T-helper 2 cell treated with Interferon-gamma antibody and Interleukin-4, amounts not matched to agents 5 μg/mL and 100 μg/mL, for 36 hours (primary cell): Measurements from ENCODE around the gene DIP2C.

Source experiments
- DNase-seq: peaks from one replicate; pipeline ENCODE4 v3.0.0; 2021; ENCODE audit warnings: low spot score
- H3K27ac Mint-ChIP-seq: one replicate; pipeline ENCODE4 v1.8.0; 2021; ENCODE audit warnings: mild to moderate bottlenecking, mixed read lengths
- H3K27me3 Mint-ChIP-seq: one replicate; pipeline ENCODE4 v1.8.0; 2021; ENCODE audit warnings: low read depth, mixed read lengths
- H3K36me3 Mint-ChIP-seq: one replicate; pipeline ENCODE4 v1.8.0; 2021; ENCODE audit warnings: low read depth, mixed read lengths
- H3K4me1 Mint-ChIP-seq: one replicate; pipeline ENCODE4 v1.8.0; 2021; ENCODE audit warnings: low read depth, mixed read lengths
- H3K4me3 Mint-ChIP-seq: one replicate; pipeline ENCODE4 v1.8.0; 2022; ENCODE audit warnings: mild to moderate bottlenecking, moderate library complexity, mixed read lengths
- H3K9me3 Mint-ChIP-seq: one replicate; pipeline ENCODE4 v1.8.0; 2021; ENCODE audit warnings: mixed read lengths

DIP2C gene

DNA sequence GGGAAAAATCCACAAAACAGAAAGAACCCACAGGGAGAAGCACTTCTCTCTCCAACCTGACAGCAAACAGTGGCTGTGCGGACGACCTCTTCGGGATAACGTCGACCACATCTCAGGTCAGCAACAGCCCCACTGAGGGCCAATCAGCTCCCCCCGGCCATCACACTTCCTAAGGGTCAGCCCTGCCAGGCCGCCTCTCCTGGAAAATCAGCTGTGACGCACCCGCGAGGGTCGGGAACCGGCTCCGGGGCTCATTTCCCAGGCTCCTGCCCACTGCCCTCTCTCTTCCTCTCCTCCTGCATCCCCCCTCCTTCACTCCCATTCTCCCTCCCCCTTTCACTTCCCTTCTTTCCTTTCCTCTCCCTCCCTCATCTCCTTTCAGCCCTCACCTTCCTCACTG is 118.3 kb downstream of the DIP2C start:
- H3K4me1 Mint-ChIP-seq: no peaks in the 10 kb centered on the region
- no peaks in the 10 kb centered on the region for H3K9me3 Mint-ChIP-seq
- no peaks in the 10 kb centered on the region for H3K27me3 Mint-ChIP-seq
- no peak overlapping the region for H3K4me3 Mint-ChIP-seq
- no peak for DNase-seq
- H3K27ac Mint-ChIP-seq: no peak overlapping the region
- no peaks in the 10 kb centered on the region for H3K36me3 Mint-ChIP-seq

GRCh38 chr10:570628-571163 is 118.8 kb downstream of the DIP2C start:
- no peaks in the 10 kb centered on the region for H3K9me3 Mint-ChIP-seq
- no peaks in the 10 kb centered on the region for H3K4me1 Mint-ChIP-seq
- no peaks in the 10 kb centered on the region for H3K27me3 Mint-ChIP-seq
- no peak overlapping the region for H3K4me3 Mint-ChIP-seq
- H3K36me3 Mint-ChIP-seq: no peaks in the 10 kb centered on the region
- no peak for DNase-seq
- no peak overlapping the region for H3K27ac Mint-ChIP-seq

GRCh38 chr10:569961-570627 is 119.4 kb downstream of the DIP2C start:
- Mint-ChIP-seq H3K9me3 (no peaks in the 10 kb centered on the region), H3K36me3 (no peaks in the 10 kb centered on the region), H3K4me1 (no peaks in the 10 kb centered on the region), H3K27ac (no peak overlapping the region), H3K27me3 (no peaks in the 10 kb centered on the region), H3K4me3 (no peak overlapping the region)
- DNase-seq: no peak

DNA sequence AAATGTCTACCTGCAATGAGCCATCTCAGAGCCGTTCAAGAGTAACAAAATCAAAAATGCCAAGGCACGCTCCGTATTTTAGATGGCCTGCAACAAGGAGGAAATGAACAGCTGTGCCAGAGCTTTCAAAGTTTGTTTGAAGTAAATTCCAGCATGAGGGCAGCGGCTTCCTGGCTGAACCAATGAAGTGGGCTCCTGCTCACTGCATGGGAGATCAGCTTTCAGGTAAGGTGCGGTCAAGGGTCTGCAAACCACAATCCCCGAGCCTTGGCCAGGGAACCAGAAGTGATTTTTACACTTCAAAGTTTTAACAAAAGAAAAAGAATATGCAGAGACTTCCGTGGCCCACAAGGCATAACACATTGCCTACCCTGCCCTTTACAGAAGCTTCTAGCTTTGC is 120.6 kb downstream of the DIP2C start:
- no peak overlapping the region for H3K4me3 Mint-ChIP-seq
- H3K27me3 Mint-ChIP-seq: no peaks in the 10 kb centered on the region
- no peaks in the 10 kb centered on the region for H3K9me3 Mint-ChIP-seq
- H3K36me3 Mint-ChIP-seq: no peaks in the 10 kb centered on the region
- no peak for DNase-seq
- no peak overlapping the region for H3K27ac Mint-ChIP-seq
- H3K4me1 Mint-ChIP-seq: no peaks in the 10 kb centered on the region

DNA sequence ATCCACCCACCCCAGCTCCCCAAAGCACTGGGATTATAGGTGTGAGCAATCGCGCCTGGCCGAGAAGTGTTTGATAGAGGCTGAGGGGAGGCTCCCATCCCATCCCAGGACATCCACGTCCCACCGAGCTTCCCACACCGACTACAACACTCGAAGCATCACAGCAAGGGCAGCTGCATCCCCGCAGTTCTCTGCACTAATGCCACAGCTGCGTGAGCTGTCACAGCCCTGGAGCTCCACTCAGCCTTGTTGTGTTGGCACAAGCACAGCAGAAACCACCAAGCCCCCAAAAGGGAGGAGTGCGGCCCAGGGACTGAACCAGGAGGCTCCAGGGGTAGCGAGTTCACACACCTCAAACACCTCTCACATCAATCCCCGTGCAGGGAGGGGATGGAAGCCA is 121.6 kb downstream of the DIP2C start:
- Mint-ChIP-seq H3K27me3 (no peaks in the 10 kb centered on the region), H3K27ac (no peak overlapping the region), H3K4me1 (no peaks in the 10 kb centered on the region), H3K9me3 (no peaks in the 10 kb centered on the region), H3K4me3 (no peak overlapping the region), H3K36me3 (no peaks in the 10 kb centered on the region)
- no peak for DNase-seq

DNA sequence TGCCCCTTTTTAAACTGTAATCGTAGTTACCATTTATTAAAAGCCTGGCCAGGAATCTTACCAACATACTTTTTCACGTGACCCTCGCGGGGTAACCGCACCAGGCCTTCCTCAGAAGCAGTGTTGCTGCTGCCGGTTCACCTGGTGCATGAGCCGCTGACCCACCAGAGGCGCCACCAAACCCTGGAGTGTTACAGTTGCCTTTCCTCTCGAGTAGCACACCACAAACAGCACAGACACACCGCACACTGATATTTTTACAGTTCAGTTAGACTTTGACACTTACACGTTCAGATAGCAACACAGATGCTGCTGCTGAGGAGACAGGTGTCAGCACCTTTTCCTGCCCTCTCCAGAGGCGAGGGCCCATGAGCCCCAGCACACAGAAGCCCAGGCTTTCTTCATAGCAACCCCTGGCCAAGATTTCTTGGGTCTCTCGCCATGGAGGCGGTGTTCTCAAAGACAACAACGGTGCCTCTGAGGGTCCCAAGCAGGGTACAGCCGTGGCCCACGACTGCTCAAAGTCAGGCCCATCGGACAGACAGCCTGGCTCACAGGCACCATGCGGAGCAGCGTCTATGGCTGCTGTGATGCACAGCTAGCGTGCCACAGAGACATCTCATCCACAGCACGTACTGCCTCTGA is 123.1 kb downstream of the DIP2C start:
- Mint-ChIP-seq H3K4me3 (no peak overlapping the region), H3K27me3 (no peaks in the 10 kb centered on the region), H3K27ac (no peak overlapping the region)

DNA sequence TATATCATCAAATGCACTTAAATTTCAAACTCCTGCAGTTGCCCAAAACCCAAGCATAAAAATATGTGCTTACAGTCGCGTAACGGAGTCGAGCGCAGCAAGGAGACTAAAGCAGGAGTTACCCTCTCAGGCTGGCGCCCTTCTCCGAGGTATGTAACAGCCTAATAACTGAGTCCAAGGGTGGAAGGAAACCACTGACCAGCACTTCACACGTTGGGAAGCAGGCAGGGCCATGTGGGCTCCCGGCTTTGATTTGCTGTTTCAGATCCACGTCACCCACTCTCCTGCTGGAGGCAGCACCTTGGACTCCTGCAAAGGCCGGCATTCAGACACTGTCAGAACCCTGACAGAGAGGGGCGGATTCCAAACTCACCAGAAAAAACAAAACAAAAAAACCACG is 123.8 kb downstream of the DIP2C start:
- Mint-ChIP-seq H3K27ac (no peak overlapping the region), H3K9me3 (no peaks in the 10 kb centered on the region), H3K4me3 (no peak overlapping the region), H3K36me3 (no peaks in the 10 kb centered on the region), H3K4me1 (no peaks in the 10 kb centered on the region), H3K27me3 (no peaks in the 10 kb centered on the region)
- DNase-seq: no peak

More for the DNA sequence above, 123.1 kb downstream of the DIP2C start:
- Mint-ChIP-seq H3K9me3 (no peaks in the 10 kb centered on the region), H3K4me1 (no peaks in the 10 kb centered on the region), H3K36me3 (no peaks in the 10 kb centered on the region)
- no peak for DNase-seq

DNA sequence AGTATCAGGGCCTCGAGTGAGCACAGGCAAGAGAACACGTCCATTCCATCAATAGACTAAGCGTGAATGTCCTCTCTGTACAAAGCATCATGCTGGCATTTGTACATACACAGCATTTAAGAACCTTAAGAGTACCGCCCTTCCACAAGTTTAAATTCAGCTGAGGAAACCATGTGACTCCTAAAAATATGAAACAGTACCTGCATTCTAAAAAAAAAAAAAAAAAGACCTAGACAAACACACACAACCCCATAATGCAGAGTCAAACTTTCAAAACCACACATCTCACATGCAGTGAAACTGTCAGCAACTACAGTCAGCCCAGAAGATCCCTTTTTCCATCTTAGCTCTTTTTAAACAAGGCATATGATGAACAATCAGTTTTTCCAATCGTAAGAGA is 124.3 kb downstream of the DIP2C start:
- H3K27ac Mint-ChIP-seq: no peak overlapping the region
- H3K9me3 Mint-ChIP-seq: no peaks in the 10 kb centered on the region
- DNase-seq: no peak
- no peak overlapping the region for H3K4me3 Mint-ChIP-seq
- no peaks in the 10 kb centered on the region for H3K27me3 Mint-ChIP-seq
- H3K4me1 Mint-ChIP-seq: no peaks in the 10 kb centered on the region
- no peaks in the 10 kb centered on the region for H3K36me3 Mint-ChIP-seq

GRCh38 chr10:563827-564226 is 125.6 kb downstream of the DIP2C start:
- H3K4me1 Mint-ChIP-seq: no peaks in the 10 kb centered on the region
- no peaks in the 10 kb centered on the region for H3K27me3 Mint-ChIP-seq
- H3K4me3 Mint-ChIP-seq: no peak overlapping the region
- no peak for DNase-seq
- H3K9me3 Mint-ChIP-seq: no peaks in the 10 kb centered on the region
- no peak overlapping the region for H3K27ac Mint-ChIP-seq
- no peaks in the 10 kb centered on the region for H3K36me3 Mint-ChIP-seq

DNA sequence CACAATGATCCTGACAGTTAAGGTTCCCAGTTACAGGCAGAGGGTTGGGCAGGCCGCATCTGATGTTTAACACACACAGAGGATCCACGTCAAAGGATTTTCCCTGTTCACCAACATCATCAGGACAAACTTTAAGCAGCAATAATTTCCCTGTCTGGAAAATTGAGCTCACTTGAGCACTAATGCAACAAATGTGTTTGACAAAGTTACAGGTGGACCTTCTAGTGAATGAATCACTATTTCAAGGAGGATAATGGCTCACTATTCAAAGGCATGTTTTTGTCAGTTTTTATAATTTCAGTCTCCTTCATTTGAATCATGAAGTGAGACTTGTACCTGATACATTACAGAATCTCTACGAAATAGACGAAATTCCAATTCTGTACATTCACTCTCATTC is 127.3 kb downstream of the DIP2C start:
- Mint-ChIP-seq H3K36me3 (no peaks in the 10 kb centered on the region), H3K27ac (no peak overlapping the region), H3K4me1 (no peaks in the 10 kb centered on the region), H3K4me3 (no peak overlapping the region), H3K27me3 (no peaks in the 10 kb centered on the region), H3K9me3 (no peaks in the 10 kb centered on the region)
- no peak for DNase-seq

GRCh38 chr10:561721-562120 is 127.7 kb downstream of the DIP2C start:
- no peaks in the 10 kb centered on the region for H3K36me3 Mint-ChIP-seq
- H3K4me3 Mint-ChIP-seq: no peak overlapping the region
- H3K4me1 Mint-ChIP-seq: no peaks in the 10 kb centered on the region
- no peak for DNase-seq
- no peaks in the 10 kb centered on the region for H3K9me3 Mint-ChIP-seq
- no peaks in the 10 kb centered on the region for H3K27me3 Mint-ChIP-seq
- H3K27ac Mint-ChIP-seq: no peak overlapping the region

DNA sequence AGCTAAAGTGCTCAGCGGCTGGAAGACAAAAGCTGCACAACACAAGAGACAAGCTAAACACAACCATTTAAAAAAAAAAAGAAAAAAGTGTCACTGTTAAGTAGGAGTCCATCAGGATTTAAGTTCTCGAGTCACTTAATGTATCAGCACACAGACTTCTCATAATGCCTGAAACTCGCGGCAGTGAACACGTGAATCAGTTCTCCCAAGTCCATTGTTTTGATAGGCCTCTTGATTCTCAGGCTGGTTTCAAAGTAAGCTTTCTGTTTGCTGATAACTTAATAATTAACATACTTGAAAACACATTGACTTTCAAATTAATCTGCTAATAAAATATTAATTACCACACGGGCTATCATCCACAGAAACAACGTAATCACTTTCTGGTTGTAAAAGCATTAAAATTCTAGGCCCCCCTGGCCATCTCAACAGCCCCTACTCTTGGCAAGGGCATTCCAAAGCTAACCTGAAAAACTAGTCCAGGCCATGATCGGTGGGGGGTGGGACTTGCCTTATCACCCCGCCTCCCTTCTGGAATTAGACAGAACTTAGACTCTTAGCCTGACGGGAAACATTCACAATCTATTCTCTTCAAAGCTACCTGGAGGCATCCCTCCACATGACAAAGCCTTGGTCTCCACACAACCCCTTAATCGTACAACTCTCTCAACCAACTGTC is 129.0 kb downstream of the DIP2C start:
- Mint-ChIP-seq H3K9me3 (no peaks in the 10 kb centered on the region), H3K27me3 (peaks cover 3% of the 10 kb centered on the region), H3K36me3 (no peaks in the 10 kb centered on the region), H3K4me1 (no peaks in the 10 kb centered on the region), H3K4me3 (no peak overlapping the region), H3K27ac (no peak overlapping the region)
- no peak for DNase-seq

GRCh38 chr10:559767-560047 is 129.8 kb downstream of the DIP2C start:
- Mint-ChIP-seq H3K9me3 (no peaks in the 10 kb centered on the region), H3K27ac (no peak overlapping the region), H3K36me3 (no peaks in the 10 kb centered on the region), H3K4me3 (no peak overlapping the region), H3K27me3 (peaks cover 3% of the 10 kb centered on the region), H3K4me1 (no peaks in the 10 kb centered on the region)
- DNase-seq: no peak

DNA sequence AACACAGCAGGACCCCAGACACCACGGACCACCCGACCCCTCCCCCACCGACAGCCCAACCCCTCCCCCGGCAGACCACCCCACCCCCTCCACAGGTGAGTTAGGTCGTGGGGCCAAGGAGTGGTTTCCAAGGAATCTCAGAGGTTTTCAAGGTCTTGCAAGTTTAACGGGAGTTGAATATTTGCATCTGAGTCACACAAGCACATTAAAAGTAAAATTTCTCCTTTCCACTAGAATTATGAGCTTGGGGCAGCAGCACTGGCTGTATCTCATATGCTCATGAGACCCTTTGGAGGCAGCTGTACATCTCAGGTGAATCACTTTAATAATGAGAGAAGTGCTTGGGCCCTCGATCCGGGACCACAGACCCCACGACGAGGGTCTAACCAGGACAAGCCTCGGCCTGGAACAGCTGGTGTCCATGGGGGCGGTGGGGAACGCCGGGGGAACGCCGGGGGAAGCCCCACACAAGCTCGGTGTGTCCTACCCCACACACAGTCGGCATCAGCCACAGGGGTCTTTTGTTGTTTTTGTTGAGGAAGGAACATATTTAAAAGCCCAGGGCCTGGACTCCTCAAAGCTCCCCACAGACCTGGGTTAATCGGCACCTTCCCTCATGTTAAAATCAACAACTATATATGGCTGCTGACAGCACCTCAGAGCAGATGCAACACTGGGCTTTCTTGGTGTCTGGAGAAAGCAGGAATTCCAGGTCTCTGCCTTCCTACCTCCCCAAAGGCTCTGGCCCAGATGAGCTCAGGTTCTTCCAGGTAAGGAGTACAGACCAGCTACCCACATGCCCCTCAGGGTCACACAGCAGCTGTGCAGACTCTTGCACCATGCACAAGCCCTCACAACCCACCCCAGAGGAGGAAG is 130.3 kb downstream of the DIP2C start:
- H3K27ac Mint-ChIP-seq: no peak overlapping the region
- DNase-seq: no peak
- H3K4me1 Mint-ChIP-seq: no peaks in the 10 kb centered on the region
- H3K27me3 Mint-ChIP-seq: peaks cover 3% of the 10 kb centered on the region
- H3K36me3 Mint-ChIP-seq: no peaks in the 10 kb centered on the region
- H3K4me3 Mint-ChIP-seq: no peak overlapping the region
- H3K9me3 Mint-ChIP-seq: no peaks in the 10 kb centered on the region
